ENCODE data around the gene ADAD2. TPM values are rescaled to one million over a fixed set of nuclear protein-coding genes. Genes with fewer than 3 reads are reported as not detected.

ADAD2 gene
- total RNA-seq, 1 donor from 2014 or later, result 0.65 TPM

DNA sequence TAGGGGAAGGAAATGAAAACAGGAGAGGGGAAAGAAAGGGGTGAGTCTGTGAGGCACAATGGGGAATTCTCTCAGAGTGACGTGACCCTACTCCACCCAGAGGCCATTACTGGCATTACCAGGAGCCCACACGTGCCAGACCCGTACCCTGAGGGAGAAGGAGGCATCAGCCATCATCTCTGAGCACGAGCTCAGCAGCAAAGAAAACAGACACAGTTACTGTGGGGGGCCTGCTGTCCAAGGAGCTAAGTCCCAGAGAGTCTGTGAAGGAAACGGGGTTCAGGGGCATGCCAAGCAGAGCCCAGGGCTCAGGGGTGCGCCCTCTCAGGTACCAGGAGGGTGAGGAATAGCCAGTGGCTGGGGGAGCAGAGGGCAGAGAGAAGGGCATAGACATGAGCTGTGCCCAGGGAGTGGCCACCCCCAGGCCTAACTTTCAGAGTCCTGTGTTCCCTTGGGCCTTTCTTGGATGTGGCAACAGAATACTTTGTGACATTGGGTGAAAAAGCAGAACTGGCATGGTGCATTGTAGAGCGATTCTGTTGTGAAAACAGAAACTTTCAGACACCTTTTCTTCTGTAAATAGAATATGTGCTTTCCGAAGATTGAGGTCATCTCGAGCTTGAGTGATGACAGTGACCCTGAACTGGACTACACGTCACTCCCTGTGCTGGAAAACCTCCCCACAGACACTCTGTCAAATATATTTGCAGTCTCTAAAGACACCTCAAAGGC lies 15.4 kb upstream of the ADAD2 start:
- DNase-seq (no peak), ATAC-seq (ENCODE audit: poor library complexity) (peak; percentile 52)
- intact Hi-C loops (cut with DNase I), result no loop called here

- ATAC-seq (ENCODE audit: poor library complexity) (peak; percentile 14), DNase-seq (no peak)
- intact Hi-C loops (cut with DNase I), result no loop called here
These were observed 14.5 kb upstream of the ADAD2 start for GRCh38 chr16:84176192-84177053.

- ATAC-seq (ENCODE audit: poor library complexity) (peak; percentile 14), DNase-seq (no peak)
- intact Hi-C loops (cut with DNase I), result no loop called here
These were observed 13.2 kb upstream of the ADAD2 start for GRCh38 chr16:84177741-84178073.

GRCh38 chr16:84178146-84178765 lies 12.7 kb upstream of the ADAD2 start:
- intact Hi-C loops (cut with DNase I), result no loop called here
- peak; percentile 22 for ATAC-seq (ENCODE audit: poor library complexity)

GRCh38 chr16:84178892-84179611 lies 11.9 kb upstream of the ADAD2 start:
- no peak for DNase-seq
- no peak for ATAC-seq (ENCODE audit: poor library complexity)
- intact Hi-C loops (cut with DNase I), result no loop called here

More at GRCh38 chr16:84178146-84178765, 12.7 kb upstream of the ADAD2 start:
- no peak for DNase-seq

- DNase-seq (no peak), ATAC-seq (ENCODE audit: poor library complexity) (no peak)
- intact Hi-C loops (cut with DNase I), result no loop called here
These were observed 11.2 kb upstream of the ADAD2 start for GRCh38 chr16:84179612-84180320.

DNA sequence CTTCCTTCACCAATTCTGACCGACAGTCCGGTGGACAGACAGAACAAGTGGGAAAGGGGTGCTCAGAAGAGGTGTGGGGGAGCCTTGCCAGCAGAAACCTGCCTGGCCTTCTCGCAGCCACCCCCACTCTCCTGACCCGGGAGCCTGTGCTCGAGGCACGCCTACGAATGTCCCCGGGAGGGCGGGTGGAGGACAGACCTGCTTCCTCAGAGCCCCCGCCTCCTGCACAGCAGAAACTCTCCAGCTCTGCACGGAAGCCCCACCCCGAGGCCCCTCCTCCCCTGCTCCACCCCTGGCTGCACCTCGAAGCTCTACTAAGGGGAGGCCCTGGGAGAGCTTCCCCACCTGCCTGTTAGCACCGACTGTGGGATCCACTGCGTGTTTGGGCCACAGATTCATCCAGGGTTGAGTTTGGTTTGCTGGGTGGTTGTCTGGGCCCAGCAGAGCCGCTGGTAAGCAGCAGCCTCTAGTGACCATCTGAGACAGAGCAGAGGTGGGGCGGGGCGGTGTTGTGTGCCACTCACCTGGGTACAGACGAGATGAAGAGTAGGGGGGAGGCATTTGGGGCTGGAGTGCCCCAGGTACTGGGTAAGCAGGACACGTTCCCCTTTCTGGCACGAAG lies 10.3 kb upstream of the ADAD2 start:
- ATAC-seq (ENCODE audit: poor library complexity) (no peak), DNase-seq (peak; percentile 62)
- intact Hi-C loops (cut with DNase I), result no loop called here

GRCh38 chr16:84181144-84181915 lies 9.6 kb upstream of the ADAD2 start:
- DNase-seq, result no peak
- intact Hi-C loops (cut with DNase I), result no loop called here

GRCh38 chr16:84182104-84182503 lies 8.9 kb upstream of the ADAD2 start:
- intact Hi-C loops (cut with DNase I), result no loop called here
- DNase-seq (no peak), ATAC-seq (ENCODE audit: poor library complexity) (no peak)

More at GRCh38 chr16:84181144-84181915, 9.6 kb upstream of the ADAD2 start:
- no peak for ATAC-seq (ENCODE audit: poor library complexity)

DNA sequence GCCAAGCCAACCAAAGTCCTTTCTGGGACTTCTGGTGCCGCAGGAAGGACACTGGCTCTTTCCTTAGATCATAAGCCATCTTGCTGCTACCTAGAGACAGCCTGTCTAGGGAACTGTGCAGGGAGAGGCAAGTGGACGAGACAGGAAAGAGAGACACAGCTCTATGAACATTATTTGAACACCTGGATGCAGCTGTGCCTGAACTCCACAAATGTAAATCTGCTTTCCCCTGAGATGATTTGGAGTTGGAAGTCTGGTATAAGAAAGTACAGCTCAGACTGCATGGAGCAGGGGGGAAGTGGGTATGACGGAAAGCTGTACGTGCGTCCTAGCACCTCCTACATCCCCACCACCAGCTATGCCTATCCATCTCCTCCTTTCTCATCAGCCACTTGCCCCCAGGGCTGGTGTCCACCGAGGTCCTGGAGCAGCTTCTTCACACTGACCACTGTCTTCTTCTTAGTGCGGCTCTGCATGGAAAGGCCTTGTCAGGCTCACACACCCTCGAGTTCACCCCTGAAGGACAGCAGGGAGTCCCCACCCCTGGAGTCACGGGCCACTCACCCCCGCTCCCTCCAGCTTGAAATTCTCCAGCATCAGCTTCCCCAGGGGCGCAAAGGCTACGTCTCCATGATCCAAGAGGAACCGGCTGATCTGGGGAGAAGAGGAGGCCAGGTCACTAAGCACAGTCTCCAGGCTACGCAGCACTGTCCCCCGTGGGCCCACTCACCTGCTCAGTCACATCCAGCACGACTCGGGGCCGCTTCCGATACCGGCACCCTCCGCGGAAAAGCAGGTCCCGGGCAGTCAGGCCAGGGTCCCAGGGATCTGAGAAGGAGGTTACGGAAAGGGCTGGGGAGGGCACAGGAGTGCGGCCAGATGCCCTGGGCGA lies 8.0 kb upstream of the ADAD2 start:
- no peak for DNase-seq

GRCh38 chr16:84183572-84183875 lies 7.4 kb upstream of the ADAD2 start:
- DNase-seq (no peak), ATAC-seq (ENCODE audit: poor library complexity) (no peak)
- intact Hi-C loops (cut with DNase I), result no loop called here

More for the DNA sequence above, 8.0 kb upstream of the ADAD2 start:
- intact Hi-C loops (cut with DNase I), result no loop called here
- ATAC-seq (ENCODE audit: poor library complexity), result no peak

- no peak for DNase-seq
These were observed 6.9 kb upstream of the ADAD2 start for GRCh38 chr16:84183911-84184591.

GRCh38 chr16:84184775-84185174 lies 6.2 kb upstream of the ADAD2 start:
- intact Hi-C loops (cut with DNase I), result loop anchor here (5.0 kb wide), 3 partner anchors 47 to 227 kb away; no protein-coding TSS in a partner anchor
- DNase-seq (peak; percentile 57), ATAC-seq (ENCODE audit: poor library complexity) (no peak)

More at GRCh38 chr16:84183911-84184591, 6.9 kb upstream of the ADAD2 start:
- intact Hi-C loops (cut with DNase I), result no loop called here
- ATAC-seq (ENCODE audit: poor library complexity), result no peak

- ATAC-seq (ENCODE audit: poor library complexity) (peak; percentile 98), DNase-seq (peak; percentile 97)
- intact Hi-C loops (cut with DNase I), result loop anchor here (5.0 kb wide), 3 partner anchors 50 to 230 kb away; no protein-coding TSS in a partner anchor
These were observed 4.1 kb upstream of the ADAD2 start, which contains the start of gene TAF1C for GRCh38 chr16:84186685-84187437. TSS of gene TAF1C (minus strand) at chr16:84187057. CDS start at chr16:84184988, 2,069 bp downstream.

DNA sequence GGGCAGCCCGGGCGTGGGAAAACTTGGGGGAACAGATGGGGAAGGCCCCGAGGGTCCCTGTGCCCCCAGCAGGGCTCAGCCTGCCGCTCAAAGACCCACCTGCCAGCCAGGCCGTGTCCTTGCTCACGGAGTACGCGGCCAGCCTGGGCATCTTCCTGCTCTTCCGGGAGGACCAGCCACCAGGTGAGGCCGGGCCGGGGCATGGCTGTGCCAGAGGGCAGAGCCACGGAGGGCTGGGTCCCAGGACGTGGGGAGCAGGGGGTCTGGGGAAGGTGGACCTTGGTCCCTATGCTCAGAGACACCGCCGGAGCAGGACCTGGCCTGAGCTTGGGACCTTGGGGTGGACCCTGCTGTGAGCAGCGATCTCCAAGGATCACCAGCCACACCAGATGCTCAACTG lies 509 bp downstream of the ADAD2 start:
- intact Hi-C loops (cut with DNase I), result no loop called here
- no peak for ATAC-seq (ENCODE audit: poor library complexity)
- DNase-seq, result no peak

All from Right ventricle myocardium superior (tissue), 1 donor.